DND-41 (cell line): ENCODE data around the gene CDC25B.

Source experiments
- ATAC-seq: fragments of 200-7000 bp; cut with Tn5 transposase; 3 replicates; pipeline ENCODE4 v1.9.1; 2021; ENCODE audit warnings: low read depth; ENCODE audit not compliant: insufficient read depth
- DNase-seq: peaks from one replicate; pipeline ENCODE4 v3.0.0-alpha.2; 2020
- H2AFZ ChIP-seq: 2 replicates; pipeline ENCODE4 v1.6.0; 2012; ENCODE audit warnings: low read depth, low read length
- H3K27ac ChIP-seq: 2 replicates; pipeline ENCODE4 v1.5.1; 2012; ENCODE audit warnings: low read length, inconsistent platforms
- H3K27me3 ChIP-seq: fragments of 200-600 bp; sonication (generic); 2 replicates; pipeline ENCODE4 v1.6.0; 2012; ENCODE audit warnings: low read length, mild to moderate bottlenecking, inconsistent platforms; ENCODE audit not compliant: insufficient read depth, poor library complexity
- H3K36me3 ChIP-seq: 2 replicates; pipeline ENCODE4 v1.5.1; 2012; ENCODE audit warnings: low read length, inconsistent platforms; ENCODE audit not compliant: insufficient read depth
- H3K4me1 ChIP-seq: 2 replicates; pipeline ENCODE4 v1.5.1; 2012; ENCODE audit warnings: mild to moderate bottlenecking, low read length; ENCODE audit not compliant: insufficient read depth
- H3K4me2 ChIP-seq: 2 replicates; pipeline ENCODE4 v1.6.0; 2012; ENCODE audit warnings: mild to moderate bottlenecking, moderate library complexity, low read length, inconsistent platforms; ENCODE audit not compliant: insufficient read depth
- H3K4me3 ChIP-seq, 2 experiments: fragments of 200-600 bp in 1 of 2; shearing (Covaris generic) in 1 of 2; 2 replicates each; pipeline ENCODE4 v1.5.1; 2012 to 2016; ENCODE audit warnings: inconsistent platforms in 2 of 2, low read length in 2 of 2, mild to moderate bottlenecking in 2 of 2, low read depth in 1 of 2, moderate library complexity in 1 of 2
- H3K79me2 ChIP-seq: 2 replicates; pipeline ENCODE4 v1.6.0; 2012; ENCODE audit warnings: low read length, inconsistent platforms; ENCODE audit not compliant: insufficient read depth
- H3K9ac ChIP-seq: 2 replicates; pipeline ENCODE4 v1.6.0; 2012; ENCODE audit warnings: low read depth, mild to moderate bottlenecking, inconsistent platforms, low read length, moderate library complexity
- H3K9me3 ChIP-seq: 2 replicates; pipeline ENCODE4 v1.5.1; 2012; ENCODE audit warnings: low read length, moderate library complexity, mild to moderate bottlenecking, inconsistent platforms; ENCODE audit not compliant: insufficient read depth, severe bottlenecking
- H4K20me1 ChIP-seq: 2 replicates; pipeline ENCODE4 v1.6.0; 2012; ENCODE audit warnings: low read length; ENCODE audit not compliant: insufficient read depth
- CTCF ChIP-seq: IDR thresholded peaks from 2 replicates; pipeline ENCODE4 v1.5.1; 2012; ENCODE audit warnings: borderline replicate concordance, low read length, moderate library complexity, mild to moderate bottlenecking; ENCODE audit not compliant: poor library complexity, severe bottlenecking; ENCODE audit errors: extremely low read depth
- EZH2 ChIP-seq: IDR thresholded peaks from 3 replicates; pipeline ENCODE4 v1.6.1; 2012; ENCODE audit warnings: borderline replicate concordance, low read depth, mild to moderate bottlenecking, moderate library complexity, low read length, inconsistent platforms; ENCODE audit not compliant: severe bottlenecking

The CDC25B gene

GRCh38 chr20:3797592-3798372 is 1.7 kb downstream of the CDC25B start:
- no peak for TF ChIP-seq CTCF
- no peak for TF ChIP-seq EZH2
- H3K4me3 ChIP-seq, result peak overlapping the region in 1 of 2 experiments; percentile 83; a peak in 3 of 4 replicates
- H3K4me2 ChIP-seq, result peak overlapping the region; percentile 84
- peak overlapping the region; percentile 79 for H3K27ac ChIP-seq
- no peaks in the 10 kb centered on the region for H3K27me3 ChIP-seq
- H3K36me3 ChIP-seq, result peaks cover 63% of the 10 kb centered on the region
- H3K4me1 ChIP-seq, result peaks cover 61% of the 10 kb centered on the region
- H2AFZ ChIP-seq, result no peak overlapping the region
- no peaks in the 10 kb centered on the region for H3K9me3 ChIP-seq
- H3K9ac ChIP-seq, result peak overlapping the region; percentile 91
- DNase-seq, result peak; percentile 44
- ATAC-seq, result no peak
- H3K79me2 ChIP-seq, result peaks cover 58% of the 10 kb centered on the region
- peaks cover 23% of the 10 kb centered on the region for H4K20me1 ChIP-seq

- Histone ChIP-seq H3K36me3 (peaks cover 69% of the 10 kb centered on the region), H3K27ac (peak overlapping the region; percentile 79), H3K9me3 (no peaks in the 10 kb centered on the region), H3K27me3 (no peaks in the 10 kb centered on the region), H3K9ac (peak overlapping the region; percentile 38), H2AFZ (no peak overlapping the region), H4K20me1 (peaks cover 23% of the 10 kb centered on the region), H3K4me2 (peak overlapping the region; percentile 84), H3K4me1 (peaks cover 61% of the 10 kb centered on the region), H3K4me3 (no peak overlapping the region), H3K79me2 (peaks cover 58% of the 10 kb centered on the region)
- TF ChIP-seq EZH2 (no peak), CTCF (no peak)
- no peak for ATAC-seq
- DNase-seq, result no peak
These were observed 2.3 kb downstream of the CDC25B start for GRCh38 chr20:3798373-3798768.

- no peaks in the 10 kb centered on the region for H3K27me3 ChIP-seq
- peaks cover 74% of the 10 kb centered on the region for H3K36me3 ChIP-seq
- H3K27ac ChIP-seq, result peak overlapping the region; percentile 79
- H3K4me3 ChIP-seq, result peak overlapping the region in 1 of 2 experiments; percentile 31; a peak in 2 of 4 replicates
- peaks cover 23% of the 10 kb centered on the region for H4K20me1 ChIP-seq
- H3K4me2 ChIP-seq, result peak overlapping the region; percentile 84
- no peak for DNase-seq
- ATAC-seq, result no peak; the same call in 2 of the 3 replicates
- TF ChIP-seq EZH2, result no peak
- TF ChIP-seq CTCF, result no peak
- peaks cover 58% of the 10 kb centered on the region for H3K79me2 ChIP-seq
- peak overlapping the region; percentile 38 for H3K9ac ChIP-seq
- H3K4me1 ChIP-seq, result peaks cover 61% of the 10 kb centered on the region
- H2AFZ ChIP-seq, result no peak overlapping the region
- no peaks in the 10 kb centered on the region for H3K9me3 ChIP-seq
These were observed 2.8 kb downstream of the CDC25B start for GRCh38 chr20:3798908-3799248.
